ENCODE data around the gene CORIN.

CORIN gene

DNA sequence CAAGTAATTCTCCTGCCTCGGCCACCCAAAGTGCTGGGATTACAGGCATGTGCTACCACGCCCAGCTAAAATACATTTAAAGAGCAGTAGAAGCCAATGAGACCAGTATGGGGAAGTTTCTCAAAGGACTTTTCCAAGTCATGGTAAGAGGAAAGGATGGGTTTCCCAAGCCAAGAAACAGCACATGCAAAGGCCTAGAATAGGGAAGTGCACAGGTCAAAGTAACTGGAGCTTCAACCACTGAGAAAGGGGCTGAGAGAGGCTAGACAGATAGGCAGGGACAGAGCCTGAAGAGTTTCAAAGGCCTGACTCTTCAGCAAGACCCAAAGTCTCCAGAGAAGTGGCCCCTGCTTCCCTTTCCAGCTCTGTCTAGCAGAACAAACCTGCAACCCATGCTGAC, 162.1 kb downstream of the CORIN start:
- DNase-seq, result no peak

DNA sequence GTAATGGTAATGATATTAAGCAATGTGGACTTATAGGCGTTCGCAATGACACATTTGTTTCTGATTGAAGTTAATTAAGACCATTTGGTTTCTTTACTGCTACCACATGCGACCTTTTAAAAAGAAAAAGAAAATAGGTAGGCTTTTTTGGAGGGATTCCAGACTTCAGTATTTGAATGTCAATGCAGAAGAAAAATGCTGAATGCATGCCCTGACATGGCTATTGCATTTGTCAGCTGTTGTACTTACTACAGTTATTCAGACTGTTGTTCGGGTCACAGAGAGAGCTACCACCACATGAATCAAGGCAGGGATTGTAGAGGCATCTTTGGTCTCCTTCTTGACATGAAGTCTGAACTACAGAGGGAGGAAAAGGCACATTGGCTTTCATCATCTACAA, 163.7 kb downstream of the CORIN start:
- DNase-seq, result no peak

DNA sequence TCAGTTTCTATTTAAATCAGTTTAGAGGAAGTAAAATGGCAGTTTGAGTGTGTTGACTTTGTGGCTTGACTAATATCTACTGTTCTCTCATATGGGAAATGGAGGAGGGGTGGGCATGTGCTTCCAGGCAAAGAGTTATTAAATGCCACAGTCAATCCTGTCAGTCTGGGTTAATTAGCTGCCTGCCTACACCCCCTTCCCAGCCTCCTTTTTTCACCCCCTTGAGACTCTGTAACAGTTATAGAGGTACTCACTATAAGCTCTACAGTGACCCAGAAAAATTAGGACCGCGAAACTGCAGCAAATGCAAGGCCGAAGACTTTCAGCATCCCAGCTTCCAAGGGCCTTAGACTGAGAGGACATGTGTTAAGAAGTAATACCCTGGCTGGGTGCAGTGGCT, 165.2 kb downstream of the CORIN start:
- DNase-seq, result no peak

DNA sequence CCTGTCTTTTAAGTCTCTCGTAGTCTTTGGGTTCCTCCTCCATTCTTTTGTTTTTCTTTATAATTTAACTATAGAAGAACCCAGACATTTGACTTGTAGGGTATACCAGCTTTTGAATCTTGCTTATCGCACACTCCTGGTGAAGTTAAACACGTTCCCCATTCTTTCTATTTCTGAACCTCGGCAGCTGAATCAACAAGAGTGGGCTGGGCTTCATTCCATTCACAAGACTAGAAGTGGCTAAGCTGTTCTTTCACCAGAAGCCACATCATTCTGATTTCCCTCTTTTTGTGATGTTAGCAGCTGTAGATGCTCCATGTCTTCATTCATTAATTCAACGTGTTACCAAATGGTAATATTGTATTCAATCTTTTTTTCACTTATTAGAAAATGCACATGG, 167.9 kb downstream of the CORIN start:
- no peak for DNase-seq

DNA sequence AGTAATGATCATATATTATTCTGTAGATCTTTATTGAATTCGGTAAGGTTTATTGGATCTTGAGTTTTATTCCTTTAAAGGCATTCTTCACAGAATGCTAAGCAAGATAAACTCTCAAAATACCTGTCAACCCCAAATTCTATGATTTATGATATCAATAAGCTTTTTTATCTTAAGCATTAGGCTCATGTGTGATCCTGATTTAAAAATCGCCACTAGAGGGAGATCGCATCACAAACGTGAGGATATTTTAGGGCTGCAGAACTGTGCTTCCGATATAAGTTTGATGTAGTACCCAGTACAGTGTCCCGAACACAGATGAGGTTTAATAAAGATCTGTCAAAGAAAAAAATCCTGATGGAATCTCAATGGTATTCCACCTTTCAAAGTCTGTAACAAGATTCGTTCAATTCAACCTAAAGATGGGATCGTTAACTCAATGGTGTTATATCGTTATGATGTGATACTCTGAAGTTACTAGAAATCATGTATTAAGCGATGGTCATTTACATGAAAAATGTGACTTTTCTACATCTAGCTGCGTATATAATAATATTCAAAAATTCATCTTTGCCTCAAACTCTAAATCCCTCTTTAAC, 169.0 kb downstream of the CORIN start:
- DNase-seq, result no peak

DNA sequence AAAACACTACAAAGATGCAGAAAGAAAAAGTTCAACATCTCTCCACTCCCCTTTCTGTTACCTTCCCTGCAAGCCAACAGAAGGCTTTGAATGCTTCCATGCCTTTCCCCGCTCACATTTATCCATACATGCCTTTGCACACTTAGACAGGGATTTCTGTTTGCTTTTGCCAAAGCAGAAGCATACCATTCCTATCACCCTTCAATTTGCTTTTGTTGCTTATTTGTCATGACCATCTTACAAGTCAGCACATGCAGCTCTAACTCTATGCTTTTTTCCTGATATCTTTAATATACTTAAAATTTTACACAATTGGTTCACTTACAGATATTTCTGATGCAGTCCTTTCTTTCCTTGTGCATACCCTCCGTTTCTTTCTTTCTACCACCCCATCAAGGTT, 169.6 kb downstream of the CORIN start:
- DNase-seq, result no peak

DNA sequence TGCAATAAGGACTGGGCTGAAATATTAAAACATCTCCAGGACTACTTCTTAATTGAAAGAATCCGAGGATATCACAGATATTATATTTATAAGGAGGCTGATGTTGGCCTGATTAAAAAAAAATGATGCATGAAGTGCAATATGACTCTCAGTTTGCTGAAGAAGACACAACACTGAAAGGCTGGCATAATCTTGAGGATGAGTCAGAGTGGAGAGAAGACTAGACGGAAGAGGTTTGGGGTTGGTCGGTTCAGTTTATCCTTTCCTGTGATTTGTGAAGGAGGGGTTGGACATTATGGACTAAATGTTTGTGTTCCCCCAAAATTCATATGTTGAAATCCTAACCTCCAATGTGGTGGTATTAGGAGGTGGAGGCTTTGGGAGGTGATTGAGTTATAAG, 170.3 kb downstream of the CORIN start:
- DNase-seq, result no peak

DNA sequence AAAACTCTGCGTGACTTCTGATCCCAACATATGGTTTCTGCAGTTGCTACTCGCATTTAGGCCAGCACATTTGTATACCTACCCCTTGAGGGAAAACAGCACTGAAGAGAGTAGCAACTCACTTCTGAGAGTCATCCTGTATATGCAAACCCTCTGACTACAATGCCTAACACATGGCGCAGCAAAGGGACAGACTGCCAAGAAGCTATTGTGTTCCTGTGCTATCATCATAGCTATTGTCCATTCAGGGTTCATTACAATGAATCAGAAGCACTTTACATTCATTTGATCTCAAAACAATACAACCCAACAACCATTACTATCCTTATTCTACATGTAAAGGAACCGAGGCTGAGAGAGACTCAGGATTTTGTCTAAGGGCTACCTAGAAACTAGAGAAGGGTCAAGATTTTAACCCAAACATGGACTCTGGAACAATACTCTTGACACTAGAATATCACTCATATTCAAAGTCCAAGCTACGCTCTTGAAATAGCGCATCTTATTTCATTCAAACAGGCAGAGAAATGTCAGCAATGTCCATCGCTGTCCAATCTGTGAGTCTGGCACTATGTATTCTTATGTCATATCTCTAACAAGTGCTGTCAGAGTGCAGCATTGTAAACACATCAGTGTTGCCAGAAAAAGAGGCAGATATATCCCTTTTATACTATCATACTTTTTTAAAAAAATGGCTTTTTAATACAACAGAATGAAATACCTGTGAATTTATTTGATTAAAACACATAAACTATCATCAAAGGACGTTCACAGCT, 173.6 kb downstream of the CORIN start:
- no peak for DNase-seq

DNA sequence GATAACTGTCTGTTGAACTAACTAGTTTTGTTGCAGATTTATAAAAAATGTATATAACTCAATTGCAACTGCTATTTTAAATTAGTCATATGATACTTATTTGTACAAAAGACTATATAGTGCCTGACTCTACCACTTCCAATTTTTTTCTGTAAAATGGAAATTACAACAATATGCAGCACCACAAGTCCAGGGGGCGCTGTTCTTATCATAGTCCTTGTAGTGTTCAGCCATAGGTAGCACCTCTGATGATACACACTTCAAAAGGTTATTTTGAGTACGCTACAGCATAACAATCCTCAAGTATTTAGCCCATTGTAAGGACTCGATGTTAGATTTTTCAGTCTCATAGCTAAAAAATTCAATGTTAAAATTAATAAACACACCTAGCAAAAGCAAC, 174.9 kb downstream of the CORIN start:
- DNase-seq, result no peak

DNA sequence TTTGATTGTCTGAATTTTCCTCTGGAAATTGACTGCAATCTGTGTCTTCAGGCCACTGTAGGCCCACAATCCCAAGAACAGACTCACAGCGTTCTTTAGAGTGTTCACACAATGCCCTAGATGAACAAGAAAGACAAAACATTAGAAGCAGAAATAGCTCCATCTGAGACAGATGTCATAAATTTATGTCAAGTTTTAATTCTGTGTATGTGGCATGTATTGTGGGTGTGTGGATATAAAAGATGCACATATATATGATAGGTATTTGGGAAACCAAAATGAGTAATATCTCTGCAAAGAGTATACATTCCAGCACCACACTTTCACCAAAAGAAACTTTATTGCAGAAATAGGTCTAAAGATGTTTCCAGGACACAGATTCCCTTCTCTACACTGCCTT, 176.1 kb downstream of the CORIN start:
- DNase-seq, result no peak

DNA sequence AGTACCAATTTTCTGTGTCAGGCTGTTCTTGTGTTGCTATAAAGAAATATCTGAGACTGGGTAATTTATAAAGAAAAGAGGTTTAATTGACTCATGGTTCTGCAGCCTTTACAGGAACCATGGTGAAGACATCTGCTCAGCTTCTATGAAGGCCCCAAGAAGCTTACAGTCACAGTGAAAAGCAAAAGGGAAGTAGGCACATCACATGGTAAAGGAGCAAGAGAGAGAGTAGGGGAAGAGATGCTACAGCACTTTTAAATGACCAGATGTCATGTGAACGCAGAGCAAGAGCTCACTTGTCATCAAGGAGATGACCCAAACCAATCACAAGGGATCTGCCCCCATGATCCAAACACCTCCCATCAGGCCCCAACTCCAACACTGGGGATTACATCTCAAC, 178.5 kb downstream of the CORIN start:
- no peak for DNase-seq

DNA sequence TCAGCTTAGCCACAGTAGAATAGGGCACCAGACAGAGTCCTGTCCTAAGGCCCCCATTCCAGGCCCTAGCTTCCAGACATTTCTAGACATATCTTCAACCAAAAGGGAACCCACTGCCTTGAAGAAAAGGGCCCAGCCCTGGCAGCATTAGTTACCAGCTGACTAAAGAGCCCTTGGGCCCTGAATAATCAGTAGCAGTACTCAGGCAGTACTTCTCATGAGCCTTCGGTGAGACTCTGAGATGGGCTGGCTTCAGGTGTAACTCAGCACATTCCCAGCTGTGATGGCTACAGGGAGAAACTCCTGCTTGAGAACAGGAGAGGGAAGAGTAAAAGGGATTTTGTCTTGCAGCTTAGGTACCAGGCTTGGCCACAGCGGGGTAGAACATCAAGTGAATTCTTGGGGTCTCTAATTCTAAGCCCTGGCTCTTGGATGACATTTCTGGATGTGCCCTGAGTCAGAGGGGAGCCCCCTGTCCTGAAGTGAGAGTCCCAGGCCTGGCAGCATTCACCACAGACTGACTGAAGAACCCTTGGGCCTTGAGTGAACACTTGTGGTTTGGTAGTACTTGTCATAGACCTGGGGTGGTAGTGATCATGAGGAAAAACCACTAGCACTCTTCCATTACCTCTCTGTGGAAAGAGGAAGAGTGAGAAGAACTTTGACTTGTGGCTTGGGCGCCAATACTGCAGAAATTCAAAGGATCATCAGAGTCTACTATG, 182.7 kb downstream of the CORIN start:
- no peak for DNase-seq

DNA sequence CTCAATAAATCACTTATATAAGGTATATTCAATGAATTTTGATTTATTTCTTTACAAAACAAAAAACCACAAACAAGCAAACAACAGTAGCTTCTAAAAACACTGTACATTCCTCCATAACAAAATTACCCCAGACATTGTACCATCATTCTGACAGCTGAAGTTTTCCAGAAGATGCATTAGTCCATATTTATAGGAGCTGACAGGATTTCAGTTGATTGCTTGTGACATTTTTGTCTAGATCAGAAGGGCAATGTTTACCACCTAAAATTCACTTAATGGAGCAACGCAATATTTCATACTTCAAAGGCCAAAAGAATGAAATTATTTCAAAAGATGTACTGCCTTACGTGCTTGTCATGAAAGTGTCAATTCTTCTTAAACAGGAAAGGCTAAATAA, 185.8 kb downstream of the CORIN start:
- no peak for DNase-seq

DNA sequence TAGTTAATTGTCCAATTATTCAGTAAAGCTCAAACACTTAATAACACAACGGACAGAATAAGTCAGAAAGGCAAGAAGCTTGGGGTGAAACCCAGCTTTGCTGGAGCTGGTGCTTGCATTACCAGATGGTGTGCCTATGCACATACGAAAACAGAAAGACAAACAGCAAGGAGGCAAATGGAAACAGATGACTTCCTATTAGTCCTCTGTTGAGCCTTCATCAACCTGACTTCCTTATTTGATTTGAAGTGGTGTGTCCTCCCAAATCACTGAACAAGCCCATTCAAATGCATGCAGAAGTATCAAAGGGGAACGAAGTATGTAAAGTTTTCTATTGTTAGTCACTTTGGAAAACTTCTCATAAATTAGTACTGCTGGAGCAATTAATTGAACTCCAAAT, 186.6 kb downstream of the CORIN start:
- no peak for DNase-seq

DNA sequence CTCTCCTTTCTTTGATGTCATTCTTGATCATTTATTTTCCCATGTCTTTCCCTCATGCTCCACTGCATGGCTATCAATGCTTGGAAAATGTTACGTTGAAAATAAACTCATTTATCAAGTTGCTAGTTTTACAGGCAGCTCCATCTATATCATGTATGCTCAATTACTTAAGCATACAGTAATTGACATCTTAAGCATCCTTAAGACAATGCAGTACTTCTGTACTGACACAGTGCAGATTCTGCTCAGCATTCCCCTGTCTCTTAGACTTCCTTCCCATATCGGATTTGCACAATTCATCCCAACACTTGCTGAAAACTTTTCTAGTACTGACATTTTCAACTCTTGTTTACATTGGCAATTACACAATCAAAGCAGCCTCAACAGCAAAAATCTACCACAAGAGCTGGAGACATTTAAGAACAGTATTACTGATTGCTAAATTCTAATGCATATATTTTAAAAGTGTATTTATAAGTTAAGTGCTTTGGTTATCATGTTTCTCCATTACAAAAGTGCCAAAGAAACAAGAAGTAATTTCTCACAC, 187.2 kb downstream of the CORIN start:
- DNase-seq, result no peak

DNA sequence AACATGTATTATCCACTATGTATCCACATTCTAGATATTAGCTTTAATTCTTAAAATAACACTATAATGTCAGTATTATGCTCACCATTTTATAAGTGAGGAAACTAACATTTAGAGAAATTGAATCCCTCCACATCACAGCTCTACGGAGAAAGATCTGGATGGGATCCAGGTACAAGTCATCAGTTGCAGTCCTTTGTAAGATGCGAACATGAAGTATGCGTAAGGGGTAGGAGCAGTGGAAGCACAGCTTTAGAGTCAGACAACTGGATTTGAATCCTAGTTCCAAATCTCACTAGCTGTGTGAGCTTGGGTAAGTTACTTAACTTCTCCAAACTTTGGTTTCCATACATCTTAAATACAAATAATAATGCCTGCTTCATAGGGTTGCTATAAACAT, 190.3 kb downstream of the CORIN start:
- DNase-seq, result no peak

DNA sequence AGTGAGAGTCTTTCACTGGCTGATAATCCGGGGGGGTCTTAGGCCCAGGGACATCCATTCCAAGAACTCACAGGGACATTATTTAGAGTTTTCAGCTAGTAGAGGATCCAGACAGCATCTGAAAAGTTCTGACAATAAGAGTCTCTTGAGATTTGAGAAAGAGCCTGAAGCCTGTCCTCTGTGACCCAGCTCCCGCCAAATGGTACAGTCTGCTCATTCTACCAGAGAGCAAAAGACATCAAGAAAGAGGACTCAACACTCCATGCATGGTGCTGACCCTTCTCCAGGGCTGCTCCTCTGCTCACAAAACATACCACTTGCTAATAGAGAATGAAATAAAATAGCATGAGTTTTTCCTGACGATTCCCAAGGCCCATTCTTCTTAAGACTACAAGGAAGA, 190.8 kb downstream of the CORIN start:
- no peak for DNase-seq

DNA sequence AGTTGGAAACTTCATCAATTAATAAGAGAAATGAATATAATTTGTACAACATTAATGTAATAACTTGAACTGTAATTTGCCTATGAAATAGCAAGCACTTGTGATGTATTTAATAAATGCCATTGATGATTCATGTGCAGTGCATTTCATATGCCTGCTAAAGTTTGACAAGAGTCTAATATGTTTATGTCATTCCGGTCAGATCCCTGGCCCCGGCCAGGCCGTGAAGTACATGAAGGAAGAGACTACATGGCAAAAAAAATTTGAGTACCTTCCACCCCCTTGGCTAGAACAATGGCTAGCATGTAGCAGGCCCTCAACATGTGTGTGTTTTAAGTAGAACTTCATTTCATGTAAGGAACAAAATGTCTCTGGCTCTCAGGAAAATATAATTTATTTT, 191.5 kb downstream of the CORIN start:
- no peak for DNase-seq

DNA sequence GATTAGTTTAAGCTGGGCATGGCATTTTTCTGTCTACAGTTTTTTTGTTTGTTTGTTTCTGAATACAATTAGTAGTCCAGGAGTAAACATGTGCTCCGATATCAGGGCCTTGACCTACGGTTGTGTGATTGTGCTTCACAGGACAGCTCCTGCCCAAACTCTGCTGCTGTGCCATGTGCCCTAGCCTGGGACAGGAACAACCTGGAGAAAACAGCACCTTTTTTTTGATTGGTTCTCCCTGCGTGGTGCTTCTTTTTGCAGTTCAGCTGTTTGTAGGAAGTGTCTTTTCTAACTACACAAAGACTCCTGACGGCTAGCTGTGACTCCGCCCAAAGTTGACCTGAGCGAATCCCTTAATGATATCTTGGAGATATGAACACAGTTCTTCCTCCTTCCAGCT, 194.0 kb downstream of the CORIN start:
- DNase-seq, result no peak

DNA sequence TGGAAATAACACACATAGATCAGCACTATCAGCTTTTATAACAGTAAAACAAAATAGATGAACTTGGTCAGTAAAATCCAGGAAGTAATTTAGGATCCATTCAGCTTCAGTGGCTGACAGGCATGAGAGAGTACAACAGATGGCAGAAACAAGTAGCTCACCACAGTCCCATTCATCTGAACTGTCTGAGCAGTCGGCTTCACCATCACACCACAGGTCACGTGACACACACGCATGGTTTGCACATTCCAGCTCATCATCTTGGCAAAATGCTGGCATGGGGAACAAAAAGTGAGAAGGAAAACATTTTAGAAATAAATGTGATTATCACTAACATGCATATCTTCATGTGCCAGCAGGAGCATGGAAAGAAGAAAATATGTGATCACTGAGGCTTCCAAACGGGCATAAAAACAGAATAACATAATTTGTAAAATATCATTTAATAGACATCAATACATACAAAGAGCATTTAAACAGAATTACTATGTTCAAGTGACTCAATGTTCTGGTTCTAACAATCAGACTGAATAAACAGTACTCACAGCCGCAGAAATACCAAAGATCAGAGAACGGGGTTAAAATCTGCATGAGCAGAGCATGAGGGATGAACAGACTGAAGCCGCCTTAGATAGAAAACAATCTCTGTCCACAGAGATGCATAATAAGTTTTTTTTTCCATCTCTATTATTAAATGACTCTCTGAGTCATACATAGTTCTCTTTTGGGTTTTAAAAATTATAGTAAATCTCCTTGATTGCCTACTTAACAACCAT, 194.7 kb downstream of the CORIN start:
- no peak for DNase-seq

DNA sequence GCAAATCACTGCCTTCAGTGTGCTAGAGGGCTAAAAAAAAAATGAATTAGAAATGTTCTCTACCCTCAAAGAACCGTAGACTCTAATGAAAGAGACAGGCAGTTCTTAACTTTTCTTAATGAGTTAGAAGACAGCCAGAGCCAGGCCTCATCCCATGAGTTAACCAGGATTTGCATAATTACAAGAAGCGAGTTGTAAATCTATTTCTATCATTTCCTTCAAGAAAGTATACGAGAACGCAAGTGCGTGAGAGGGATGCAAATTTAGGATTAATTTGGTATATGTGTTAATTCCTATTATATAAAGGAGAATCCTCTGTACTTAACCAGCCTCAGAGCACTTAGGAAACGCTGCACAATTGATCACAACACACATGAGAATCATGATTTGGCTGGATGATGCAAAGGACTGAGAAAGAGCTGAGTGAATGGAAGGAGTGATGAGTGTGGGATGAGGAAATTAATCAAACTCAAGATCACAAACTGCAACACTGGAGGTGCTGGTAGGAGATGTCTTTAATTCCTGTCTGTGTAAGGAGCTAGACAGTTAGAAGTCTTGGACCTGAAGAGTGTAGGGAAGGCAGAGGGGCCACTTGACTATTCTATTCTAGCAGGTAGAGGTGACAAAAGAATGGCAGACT, 195.6 kb downstream of the CORIN start:
- no peak for DNase-seq

DNA sequence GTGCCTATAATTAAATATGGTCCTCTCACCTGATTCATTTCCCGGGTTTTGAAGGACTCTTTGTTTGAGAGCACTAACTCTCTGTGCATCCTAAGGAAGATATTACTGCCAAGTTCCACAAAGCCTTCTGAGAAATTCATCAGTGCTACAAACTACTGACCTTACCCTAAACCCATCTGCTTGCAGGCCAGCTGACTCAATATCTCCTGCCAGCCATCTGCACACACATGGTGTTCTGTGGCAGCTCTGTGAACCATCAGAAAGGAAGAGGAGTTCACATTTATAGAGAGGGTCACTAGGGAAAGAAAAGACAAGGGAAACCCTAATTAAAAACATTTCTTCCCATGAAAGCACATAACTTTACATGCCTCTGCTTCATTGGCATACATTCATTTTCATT, 196.1 kb downstream of the CORIN start:
- DNase-seq, result no peak

DNA sequence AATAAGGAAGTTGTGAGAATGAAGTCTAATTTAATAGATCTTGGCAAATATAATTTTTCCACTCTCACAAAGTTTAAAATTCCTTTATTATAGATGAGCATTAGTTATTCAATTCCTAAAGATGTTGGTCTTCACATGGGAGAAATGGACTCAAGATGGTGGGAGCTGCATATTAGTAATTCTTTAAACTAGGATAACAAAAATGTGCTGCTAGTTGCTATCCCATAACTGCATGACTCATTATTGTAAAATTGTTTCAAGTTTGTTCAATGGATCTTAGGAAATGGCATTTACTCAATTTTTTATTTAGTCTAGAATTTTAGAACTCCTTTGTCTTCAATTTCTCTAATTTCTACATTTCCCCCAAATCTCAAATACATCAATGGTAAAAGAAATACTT, 197.0 kb downstream of the CORIN start:
- DNase-seq, result no peak

Measured in NCI-H187 (cell line).